Neutrophil (primary cell): ENCODE measurements around the gene INPP5F.

Experiments
- H3K27ac ChIP-seq: fragments of 200-600 bp; sonication (generic); 2 replicates; pipeline ENCODE4 v1.5.1; 2016; ENCODE audit warnings: mild to moderate bottlenecking, moderate library complexity
- H3K27me3 ChIP-seq: fragments of 200-600 bp; sonication (generic); 2 replicates; pipeline ENCODE4 v1.6.0; 2016; ENCODE audit warnings: mild to moderate bottlenecking
- H3K36me3 ChIP-seq: fragments of 200-600 bp; sonication (generic); 2 replicates; pipeline ENCODE4 v1.5.1; 2017
- H3K4me1 ChIP-seq, 2 experiments: fragments of 200-600 bp in 1 of 2; sonication (generic) in 1 of 2; 1 replicate in 1 of 2; 2 replicates in 1 of 2; pipeline versions ENCODE4 v1.5.1 to v1.6.1; 2013 to 2016; ENCODE audit warnings: low read depth in 1 of 2, low read length in 1 of 2, mild to moderate bottlenecking in 1 of 2, moderate library complexity in 1 of 2; ENCODE audit not compliant: control insufficient read depth in 1 of 2, insufficient read depth in 1 of 2
- H3K4me3 ChIP-seq, 2 experiments: fragments of 200-600 bp in 1 of 2; sonication (generic) in 1 of 2; 1 replicate in 1 of 2; 2 replicates in 1 of 2; pipeline ENCODE4 v1.5.1; 2013 to 2016; ENCODE audit warnings: low read depth in 1 of 2, low read length in 1 of 2, mild to moderate bottlenecking in 1 of 2, moderate library complexity in 1 of 2
- H3K9me3 ChIP-seq: fragments of 200-600 bp; sonication (generic); 2 replicates; pipeline ENCODE4 v1.5.1; 2016
- CTCF ChIP-seq: fragments of 200-600 bp; sonication (generic); IDR thresholded peaks from 2 replicates; pipeline ENCODE4 v1.5.1; 2016; ENCODE audit warnings: antibody characterized with exemption

INPP5F gene

GRCh38 chr10:119801998-119802538 lies 76.2 kb downstream of the INPP5F start:
- no peak for TF ChIP-seq CTCF
- Histone ChIP-seq H3K4me3 (no peak overlapping the region), H3K27me3 (no peaks in the 10 kb centered on the region), H3K9me3 (no peaks in the 10 kb centered on the region), H3K27ac (no peak overlapping the region), H3K4me1 (no peaks in the 10 kb centered on the region), H3K36me3 (no peaks in the 10 kb centered on the region)

- Histone ChIP-seq H3K27me3 (no peaks in the 10 kb centered on the region), H3K27ac (no peak overlapping the region), H3K36me3 (no peaks in the 10 kb centered on the region), H3K4me1 (no peaks in the 10 kb centered on the region), H3K9me3 (no peaks in the 10 kb centered on the region), H3K4me3 (no peak overlapping the region)
- no peak for TF ChIP-seq CTCF
Measured at GRCh38 chr10:119803264-119803663, 77.4 kb downstream of the INPP5F start.

- Histone ChIP-seq H3K4me1 (no peaks in the 10 kb centered on the region), H3K27me3 (no peaks in the 10 kb centered on the region), H3K36me3 (no peaks in the 10 kb centered on the region), H3K27ac (no peak overlapping the region), H3K9me3 (no peaks in the 10 kb centered on the region), H3K4me3 (no peak overlapping the region)
- no peak for TF ChIP-seq CTCF
Measured at GRCh38 chr10:119805702-119806230, 79.9 kb downstream of the INPP5F start.

- H3K4me1 ChIP-seq: no peaks in the 10 kb centered on the region
- no peaks in the 10 kb centered on the region for H3K36me3 ChIP-seq
- no peaks in the 10 kb centered on the region for H3K9me3 ChIP-seq
- no peaks in the 10 kb centered on the region for H3K27me3 ChIP-seq
- no peak for TF ChIP-seq CTCF
- no peak overlapping the region for H3K4me3 ChIP-seq
- H3K27ac ChIP-seq: no peak overlapping the region
Measured at GRCh38 chr10:119806334-119807130, 80.7 kb downstream of the INPP5F start.

GRCh38 chr10:119807960-119808697 lies 82.3 kb downstream of the INPP5F start:
- no peaks in the 10 kb centered on the region for H3K4me1 ChIP-seq
- H3K27me3 ChIP-seq: no peaks in the 10 kb centered on the region
- no peak for TF ChIP-seq CTCF
- no peak overlapping the region for H3K27ac ChIP-seq
- H3K36me3 ChIP-seq: no peaks in the 10 kb centered on the region
- no peak overlapping the region for H3K4me3 ChIP-seq
- no peaks in the 10 kb centered on the region for H3K9me3 ChIP-seq
